Panc1 (cell line): ENCODE measurements around the gene GGTA1. TPM values are rescaled to one million over a fixed set of nuclear protein-coding genes. Genes with fewer than 3 reads are reported as not detected.
"Not testable (repeated sequence)": the region's sequence is repeated elsewhere in the genome, so short reads cannot be mapped to it uniquely, and the experiment has no call there.

Source experiments
- ATAC-seq: fragments of 200-7000 bp; cut with Tn5 transposase; 2 replicates; pipeline ENCODE4 v1.9.1; 2020; ENCODE audit warnings: mild to moderate bottlenecking, moderate library complexity
- BruUV-seq: library from RNA; stranded (reverse); fragments of 400-500 nt; replicated peaks from 2 replicates; lab custom pipeline; 2021; lab: Mats Ljungman, UMichigan
- CTCF ChIA-PET: fragments of 300-600 bp; sonication (Branson Sonifier 250); formaldehyde crosslinking; loops from one replicate; lab custom pipeline; 2022; ENCODE audit warnings: antibody characterized with exemption; lab: Charles Lee
- POLR2A ChIA-PET: fragments of 300-600 bp; sonication (Branson Sonifier 250); formaldehyde crosslinking; loops from one replicate; lab custom pipeline; 2022; ENCODE audit warnings: antibody characterized with exemption; lab: Charles Lee
- DNase-seq: peaks from one replicate; pipeline ENCODE4 v3.0.0-alpha.2; 2010; ENCODE audit warnings: low read depth, low spot score
- H3K27ac ChIP-seq: 2 replicates; pipeline ENCODE4 v1.5.1; 2011; ENCODE audit warnings: mild to moderate bottlenecking, low read length, inconsistent platforms
- H3K27me3 ChIP-seq: fragments of 200-500 bp; sonication (Bioruptor generic); 2 replicates; pipeline ENCODE4 v1.6.0; 2014; ENCODE audit warnings: low read length, inconsistent platforms; ENCODE audit not compliant: control insufficient read depth, insufficient read depth
- H3K36me3 ChIP-seq: fragments of 200-500 bp; sonication (Bioruptor generic); 2 replicates; pipeline ENCODE4 v1.5.1; 2014; ENCODE audit warnings: inconsistent platforms, mild to moderate bottlenecking, low read length, moderate library complexity; ENCODE audit not compliant: control insufficient read depth, insufficient read depth
- H3K4me1 ChIP-seq: 2 replicates; pipeline ENCODE4 v1.5.1; 2011; ENCODE audit warnings: inconsistent platforms, mild to moderate bottlenecking, low read length, moderate library complexity; ENCODE audit not compliant: control insufficient read depth, insufficient read depth
- H3K4me3 ChIP-seq, 2 experiments: 2 replicates each; pipeline ENCODE4 v1.5.1; 2011 to 2012; ENCODE audit warnings: low read depth in 2 of 2, low read length in 2 of 2, mild to moderate bottlenecking in 2 of 2, inconsistent platforms in 1 of 2, moderate library complexity in 1 of 2
- H3K9me3 ChIP-seq: fragments of 200-500 bp; sonication (Bioruptor generic); 2 replicates; pipeline ENCODE4 v1.5.1; 2014; ENCODE audit warnings: low read depth, mild to moderate bottlenecking, inconsistent platforms, low read length, moderate library complexity; ENCODE audit not compliant: control insufficient read depth, insufficient read depth
- CTCF ChIP-seq: fragments of 450-650 bp; IDR thresholded peaks from 2 replicates; pipeline ENCODE4 v1.5.1; 2017; ENCODE audit warnings: mild to moderate bottlenecking
- POLR2AphosphoS5 ChIP-seq: IDR thresholded peaks from 2 replicates; pipeline ENCODE4 v1.6.1; 2012; ENCODE audit warnings: mild to moderate bottlenecking, low read depth, low read length, moderate library complexity
- REST ChIP-seq, 2 experiments: IDR thresholded peaks; 2 replicates each; pipeline ENCODE4 v1.6.1; 2011 to 2012; ENCODE audit warnings: low read depth in 2 of 2, control low read depth in 1 of 2, low read length in 1 of 2, mild to moderate bottlenecking in 1 of 2, moderate library complexity in 1 of 2; ENCODE audit not compliant: insufficient read depth in 1 of 2
- SIN3A ChIP-seq: IDR thresholded peaks from 2 replicates; pipeline ENCODE4 v1.6.1; 2012; ENCODE audit warnings: low read depth, mild to moderate bottlenecking, low read length, moderate library complexity, borderline replicate concordance; ENCODE audit not compliant: insufficient read depth
- in situ Hi-C: cut with HindIII; loops from 2 replicates; pipeline ENCODE4 v1.10.0; 2016; ENCODE audit warnings: low sequenced_read_pairs, low pct_unique_long_range_greater_than_20kb
- intact Hi-C: fragments of 100-400 bp; cut with micrococcal nuclease; formaldehyde crosslinking; loops from one replicate; pipeline ENCODE4 v1.10.0; 2022; ENCODE audit not compliant: unreplicated experiment
- total RNA-seq: library from RNA; stranded (reverse); gene quantifications from one replicate; pipeline ENCODE4 v1.2.1, GENCODE V29; 2021; ENCODE audit not compliant: unreplicated experiment

Gene GGTA1
- total RNA-seq, 1 experiment from 2014 or later: not detected

- CTCF ChIA-PET: no interaction called here
- no peak for DNase-seq
- intact Hi-C loops: no loop called here
- no TSS peak for BruUV-seq
- Histone ChIP-seq H3K9me3 (no peaks in the 10 kb centered on the region), H3K4me3 (no peak overlapping the region), H3K4me1 (no peaks in the 10 kb centered on the region), H3K27ac (no peak overlapping the region), H3K36me3 (no peaks in the 10 kb centered on the region), H3K27me3 (peaks cover 3% of the 10 kb centered on the region)
- ATAC-seq: no peak
- POLR2A ChIA-PET: no interaction called here
- TF ChIP-seq REST (IDR thresholded peaks at IDR 0.05; ENCODE audit: insufficient read depth in 1 of 2, low read depth in 2 of 2, low read length in 1 of 2) (peak; percentile 36 to 55; a peak in 1 of 4 replicates), CTCF (no peak), POLR2AphosphoS5 (no peak)
- in situ Hi-C loops: no loop called here
These were observed 40.1 kb downstream of the GGTA1 start for GRCh38 chr9:121459513-121459912.

- BruUV-seq, in situ Hi-C loops, DNase-seq, H3K36me3 ChIP-seq, H3K4me3 ChIP-seq, H3K27me3 ChIP-seq, intact Hi-C loops, POLR2A ChIA-PET, H3K9me3 ChIP-seq, H3K27ac ChIP-seq, H3K4me1 ChIP-seq, ATAC-seq: not testable (repeated sequence)
- CTCF ChIA-PET: interaction anchor here (0.7 kb wide), 1 partner anchor 16 kb away, joined by 7 read pairs; no protein-coding TSS in a partner anchor
These were observed 41.2 kb downstream of the GGTA1 start for GRCh38 chr9:121458449-121458848.

GRCh38 chr9:121455527-121456239, 44.0 kb downstream of the GGTA1 start:
- no peak overlapping the region for H3K4me3 ChIP-seq
- no peak for DNase-seq
- intact Hi-C loops (no loop called here), in situ Hi-C loops (no loop called here)
- POLR2A ChIA-PET: interaction anchor here (0.7 kb wide), 1 partner anchor 25 kb away, joined by 4 read pairs; no protein-coding TSS in a partner anchor
- no peak for ATAC-seq
- peaks cover 3% of the 10 kb centered on the region for H3K27me3 ChIP-seq
- TF ChIP-seq POLR2AphosphoS5: no peak
- TF ChIP-seq SIN3A: no peak
- TF ChIP-seq CTCF: no peak
- BruUV-seq: no TSS peak
- no peak overlapping the region for H3K27ac ChIP-seq
- H3K36me3 ChIP-seq: no peaks in the 10 kb centered on the region
- H3K4me1 ChIP-seq: no peaks in the 10 kb centered on the region
- CTCF ChIA-PET: interaction anchor here (0.7 kb wide), 1 partner anchor 178 kb away, joined by 3 read pairs; no protein-coding TSS in a partner anchor
- H3K9me3 ChIP-seq: no peaks in the 10 kb centered on the region
